ENCODE data around the gene SLX9.
A peak's percentile ranks its signal among the peaks of the same experiment; 100 is the strongest.

- TF ChIP-seq POLR2A (IDR thresholded peaks at IDR 0.05; ENCODE audit: low read depth, low read length) = no peak
- no peak for TF ChIP-seq POLR2AphosphoS5 (IDR thresholded peaks at IDR 0.05; ENCODE audit: low read depth, low read length)
- TF ChIP-seq SPI1 (IDR thresholded peaks at IDR 0.05; ENCODE audit: low read depth, low read length) = 0 out of 2 replicates have a peak, but pooled peaks have one; percentile 6
These were observed 15.0 kb upstream of the SLX9 start for GRCh38 chr21:44924606-44925377.
